AG04450 (cell line): ENCODE results near the gene RAI1. TPM values are rescaled to one million over a fixed set of nuclear protein-coding genes. Genes with fewer than 3 reads are reported as not detected.
"Not testable (repeated sequence)": the region's sequence is repeated elsewhere in the genome, so short reads cannot be mapped to it uniquely, and the experiment has no call there.

Source experiments
- CTCF ChIA-PET: fragments of 300-600, 350-600 bp; formaldehyde crosslinking; extraction: SDS; loops from one replicate; lab custom pipeline; 2022; ENCODE audit warnings: antibody characterized with exemption, inconsistent platforms; lab: Charles Lee
- POLR2A ChIA-PET: fragments of 350-600 bp; formaldehyde crosslinking; extraction: SDS; loops from one replicate; lab custom pipeline; 2021; ENCODE audit warnings: antibody characterized with exemption, inconsistent platforms; lab: Yijun Ruan, JAX
- DNase-seq: peaks from one replicate; pipeline ENCODE4 v3.0.0-alpha.2; 2011; ENCODE audit warnings: low read depth, low spot score
- H3K27ac ChIP-seq: one replicate; pipeline ENCODE4 v1.5.1; 2012; ENCODE audit warnings: low read depth, low read length, control low read depth
- H3K27me3 ChIP-seq: one replicate; pipeline ENCODE4 v1.6.0; 2012; ENCODE audit warnings: low read length; ENCODE audit not compliant: control insufficient read depth, insufficient read depth
- H3K4me3 ChIP-seq: 2 replicates; pipeline ENCODE4 v1.5.1; 2011; ENCODE audit warnings: mild to moderate bottlenecking, low read depth, low read length, control low read depth
- H3K9me3 ChIP-seq: 2 replicates; pipeline ENCODE4 v1.5.1; 2012; ENCODE audit warnings: low read length; ENCODE audit not compliant: control insufficient read depth, insufficient read depth
- CTCF ChIP-seq: IDR thresholded peaks from 2 replicates; pipeline ENCODE4 v1.5.1; 2011; ENCODE audit warnings: low read depth, low read length, control low read depth, inconsistent platforms
- polyA minus RNA-seq: library from RNA; depleted of rRNA, polyadenylated mRNA; stranded (reverse); fragments of >200 nt; gene quantifications from 2 replicates; pipeline ENCODE4 v1.2.3, GENCODE V29; 2011; rRNA and poly(A)+ RNA removed
- polyA plus RNA-seq: library from polyadenylated mRNA; depleted of rRNA; stranded (reverse); fragments of >200 nt; gene quantifications from 2 replicates; pipeline ENCODE4 v1.2.3, GENCODE V29; 2011; rRNA removed

Gene RAI1
- polyA plus RNA-seq (2.1 and 3.2 TPM in 2 replicates), polyA minus RNA-seq (4.2 and 5.4 TPM in 2 replicates)

- Histone ChIP-seq H3K4me3 (peak within 1 kb of the TSS; percentile 81), H3K27me3 (no peaks in the 10 kb centered on the region), H3K27ac (peak within 1 kb of the TSS; percentile 47), H3K9me3 (no peaks in the 10 kb centered on the region)
- DNase-seq: peak; percentile 56
- CTCF ChIA-PET: interaction anchor here (0.6 to 1.9 kb wide), 17 partner anchors 9 to 246 kb away, joined by 3 to 17 read pairs (median 4); no protein-coding TSS in a partner anchor
- POLR2A ChIA-PET: interaction anchor here (0.6 kb wide), 3 partner anchors 58 to 349 kb away, joined by 5 to 8 read pairs (median 7); no protein-coding TSS in a partner anchor
- peak; percentile 37; the same call in 1 of the 2 replicates for TF ChIP-seq CTCF
Observed at GRCh38 chr17:17681187-17681743, at the start of gene RAI1. TSS of gene RAI1 (plus strand) at chr17:17681458. CDS start at chr17:17792949, 111,491 bp downstream.

GRCh38 chr17:17632690-17633089 lies 48.6 kb upstream of the RAI1 start:
- POLR2A ChIA-PET, H3K27ac ChIP-seq, H3K9me3 ChIP-seq, H3K4me3 ChIP-seq, DNase-seq: not testable (repeated sequence)
- CTCF ChIA-PET: interaction anchor here (0.8 to 1.1 kb wide), 2 partner anchors 19 to 277 kb away, joined by 3 to 5 read pairs; no protein-coding TSS in a partner anchor
- peaks cover 15% of the 10 kb centered on the region for H3K27me3 ChIP-seq

GRCh38 chr17:17633310-17633709 lies 47.9 kb upstream of the RAI1 start:
- CTCF ChIA-PET: no interaction called here

GRCh38 chr17:17635126-17635525 lies 46.1 kb upstream of the RAI1 start:
- no peak overlapping the region for H3K27ac ChIP-seq
- peaks cover 4% of the 10 kb centered on the region; the same call in 1 of the 2 replicates for H3K9me3 ChIP-seq
- DNase-seq: no peak
- H3K27me3 ChIP-seq: peaks cover 11% of the 10 kb centered on the region
- CTCF ChIA-PET: no interaction called here
- POLR2A ChIA-PET: interaction anchor here (0.6 kb wide), 1 partner anchor 22 kb away, joined by 4 read pairs; no protein-coding TSS in a partner anchor
- TF ChIP-seq CTCF: no peak
- H3K4me3 ChIP-seq: no peak overlapping the region

More at GRCh38 chr17:17633310-17633709, 47.9 kb upstream of the RAI1 start:
- H3K4me3 ChIP-seq: no peak overlapping the region
- H3K9me3 ChIP-seq: no peaks in the 10 kb centered on the region
- no peak for DNase-seq
- TF ChIP-seq CTCF: no peak
- H3K27me3 ChIP-seq: peaks cover 15% of the 10 kb centered on the region
- POLR2A ChIA-PET: no interaction called here
- no peak overlapping the region for H3K27ac ChIP-seq

- CTCF ChIA-PET: interaction anchor here (8.0 kb wide), 1 partner anchor 281 kb away, joined by 121 read pairs; no protein-coding TSS in a partner anchor
Observed at GRCh38 chr17:17635537-17636271, 45.6 kb upstream of the RAI1 start.

More at GRCh38 chr17:17635537-17636271, 45.6 kb upstream of the RAI1 start:
- H3K27ac ChIP-seq, POLR2A ChIA-PET, H3K4me3 ChIP-seq, DNase-seq, H3K9me3 ChIP-seq: not testable (repeated sequence)
- peaks cover 12% of the 10 kb centered on the region for H3K27me3 ChIP-seq
